ENCODE measurements around the gene NGB.

The NGB gene

DNA sequence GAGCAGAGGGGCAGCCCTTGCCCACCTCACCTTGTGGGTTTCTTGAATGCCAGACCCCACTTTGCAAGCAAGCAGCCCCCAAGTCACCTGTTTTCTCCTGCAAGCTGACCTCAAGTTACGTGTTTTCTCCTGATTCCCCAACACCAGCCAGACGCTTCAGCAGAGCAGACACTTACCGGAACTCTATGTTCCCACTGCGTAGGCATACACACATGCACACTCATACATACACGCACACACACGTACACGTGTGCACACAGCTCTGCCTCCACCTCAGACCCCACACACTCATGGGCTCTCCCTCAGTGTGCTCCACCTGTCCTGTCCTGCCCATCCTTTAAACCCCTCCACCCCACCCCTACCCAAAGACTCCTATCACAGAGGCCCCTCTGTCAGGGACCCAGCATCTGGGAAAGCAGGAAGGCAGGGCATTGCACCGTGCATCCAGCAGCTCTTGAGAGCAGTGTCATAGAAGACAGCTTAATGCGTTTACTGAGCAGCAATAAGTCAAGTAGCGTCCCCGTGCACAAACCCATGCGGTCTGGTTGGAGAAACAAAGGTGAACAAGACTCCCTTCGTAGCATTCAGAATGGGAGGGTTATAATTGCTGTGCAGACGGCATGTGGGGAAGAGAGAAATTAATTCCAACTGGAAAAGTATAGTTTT, 45.0 kb downstream of the NGB start:
- FAIRE-seq, result no peak

- no peak for FAIRE-seq
Measured at GRCh38 chr14:77225254-77225653, 45.8 kb downstream of the NGB start.

DNA sequence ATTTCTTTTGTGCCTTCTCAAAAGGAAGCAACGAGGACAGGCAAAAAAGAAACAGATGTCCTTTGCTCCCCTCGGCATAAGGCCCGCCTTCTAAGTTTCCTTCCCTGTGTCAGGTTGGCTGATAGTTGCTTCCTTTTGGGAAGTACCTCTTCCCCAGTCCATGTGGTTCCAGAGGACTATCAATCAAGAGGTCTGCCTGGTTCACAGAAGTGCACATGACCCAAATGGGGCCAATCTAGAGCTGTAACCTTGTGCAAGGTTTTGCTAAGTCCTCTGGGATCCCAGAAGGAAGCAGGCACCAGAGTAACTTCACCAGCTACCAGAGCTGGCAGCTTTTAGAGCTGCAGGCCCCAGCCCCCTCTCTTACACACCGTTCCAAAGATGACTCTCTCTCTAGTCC, 46.8 kb downstream of the NGB start:
- no peak for FAIRE-seq

GRCh38 chr14:77222546-77223225, 48.3 kb downstream of the NGB start:
- no peak for FAIRE-seq

- FAIRE-seq, result no peak
Measured at GRCh38 chr14:77221241-77221871, 49.6 kb downstream of the NGB start.

DNA sequence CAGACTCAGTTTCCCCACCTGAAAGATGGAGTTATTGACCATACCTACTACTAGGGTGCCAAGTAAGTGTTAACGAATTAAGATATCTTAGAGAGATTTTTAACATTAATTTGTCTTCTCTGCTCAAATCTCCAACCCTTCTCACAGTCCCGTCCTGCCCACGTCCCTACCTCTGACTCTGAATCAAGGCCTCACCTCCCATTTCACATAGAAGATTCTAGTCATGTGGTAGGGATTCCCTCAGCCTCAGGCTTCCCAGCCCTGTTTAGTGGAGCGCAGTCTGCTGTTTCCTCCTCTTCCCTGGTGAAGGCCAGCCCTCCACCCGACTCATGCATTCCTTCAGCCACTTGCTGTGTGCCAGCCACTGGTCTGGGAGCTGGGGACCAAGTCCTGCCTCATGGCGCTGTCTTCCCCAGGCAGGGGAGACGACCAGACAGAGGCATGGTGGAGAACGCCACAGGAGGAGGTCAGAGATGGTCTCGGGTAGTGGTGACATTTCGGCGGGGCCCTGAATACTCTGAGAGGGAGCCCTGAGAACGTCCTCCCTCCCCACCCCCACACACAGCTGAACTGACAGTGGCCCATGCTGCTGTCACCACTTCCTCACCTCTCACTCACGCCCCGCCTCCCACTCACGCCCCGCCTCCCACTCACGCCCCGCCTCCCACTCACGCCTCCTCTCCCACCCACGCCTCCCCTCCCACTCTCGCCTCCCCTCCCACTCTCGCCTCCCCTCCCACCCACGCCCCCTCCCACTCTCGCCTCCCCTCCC, 50.6 kb downstream of the NGB start:
- FAIRE-seq, result no peak

DNA sequence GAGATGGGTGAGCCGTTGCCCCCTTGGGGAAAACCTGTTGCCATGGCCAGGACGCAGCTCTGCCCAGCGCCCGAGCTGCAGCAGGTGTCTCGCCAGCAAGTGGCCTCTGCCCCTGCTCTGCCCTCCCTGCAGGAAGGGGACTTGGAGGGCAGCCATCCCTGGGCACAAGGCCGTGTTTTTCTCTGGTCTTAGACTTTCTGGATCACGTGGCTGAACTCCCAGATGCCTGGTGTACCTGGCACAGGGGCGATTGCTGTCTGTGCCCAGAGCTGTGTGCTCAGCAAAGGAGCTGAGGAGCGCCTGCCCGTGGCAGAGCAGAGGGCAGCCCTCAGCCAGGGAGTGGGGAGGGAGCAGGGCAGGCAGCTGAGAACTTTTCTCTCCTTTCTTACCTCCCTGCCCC, 51.4 kb downstream of the NGB start:
- FAIRE-seq, result no peak

DNA sequence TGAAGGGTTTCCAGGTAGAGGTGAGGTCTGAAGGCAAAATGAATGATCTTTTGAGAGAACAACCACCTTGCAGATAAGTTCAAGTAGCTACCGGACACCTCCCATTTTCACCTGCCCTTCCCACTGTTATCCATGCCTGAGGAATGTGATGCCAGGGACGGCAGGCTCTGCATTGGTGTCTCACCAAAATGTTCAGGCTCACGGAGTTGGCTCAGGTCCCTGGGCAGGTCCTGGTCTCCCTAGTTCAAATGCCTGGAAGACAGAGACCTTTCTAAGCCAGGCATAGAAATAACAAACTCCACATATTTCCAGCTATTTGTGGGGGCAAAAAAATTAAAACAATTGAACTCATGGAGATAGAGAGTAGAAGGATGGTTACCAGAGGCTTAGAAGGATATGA, 53.5 kb downstream of the NGB start:
- FAIRE-seq, result no peak

Measured in G401.6 (cell line).